ENCODE data around the gene CD151.
A peak's percentile ranks its signal among the peaks of the same experiment; 100 is the strongest.

CD151 gene

GRCh38 chr11:829847-830294, 2.9 kb upstream of the CD151 start:
- no peak for DNase-seq

- peak; percentile 69 for DNase-seq
Observed at GRCh38 chr11:830295-831117, 2.2 kb upstream of the CD151 start.

GRCh38 chr11:831118-831864, 1.5 kb upstream of the CD151 start:
- DNase-seq, result no peak

GRCh38 chr11:831961-832528, 707 bp upstream of the CD151 start:
- DNase-seq, result no peak

- no peak for DNase-seq
Observed at GRCh38 chr11:833114-833791, 501 bp downstream of the CD151 start.

GRCh38 chr11:833849-834311, 1.1 kb downstream of the CD151 start:
- DNase-seq, result no peak

GRCh38 chr11:834371-835316, 1.9 kb downstream of the CD151 start:
- DNase-seq, result no peak

- DNase-seq, result no peak
Observed at GRCh38 chr11:836274-836673, 3.5 kb downstream of the CD151 start.

GRCh38 chr11:836700-837099, 3.9 kb downstream of the CD151 start:
- DNase-seq, result no peak

GRCh38 chr11:837189-837989, 4.6 kb downstream of the CD151 start:
- no peak for DNase-seq

- no peak for DNase-seq
Observed at GRCh38 chr11:837990-838307, 5.2 kb downstream of the CD151 start.

GRCh38 chr11:838441-839279, 5.9 kb downstream of the CD151 start:
- no peak for DNase-seq

GRCh38 chr11:839280-839623, 6.5 kb downstream of the CD151 start:
- no peak for DNase-seq

- no peak for DNase-seq
Observed at GRCh38 chr11:839875-840617, 7.3 kb downstream of the CD151 start.

GRCh38 chr11:841981-842369, 9.2 kb downstream of the CD151 start:
- DNase-seq, result no peak

GRCh38 chr11:842370-843002, 9.7 kb downstream of the CD151 start, which contains the start of the genes POLR2L and TSPAN4:
Gene POLR2L (minus strand): TSS chr11:842529. CDS start chr11:842508, 21 bp downstream.
Gene TSPAN4 (plus strand): TSS chr11:842852. CDS start chr11:850305, 7,453 bp downstream.
- DNase-seq, result peak; percentile 90

- no peak for DNase-seq
Observed at GRCh38 chr11:843086-843734, 10.5 kb downstream of the CD151 start.
